ENCODE results near the gene APBA2.

DNA sequence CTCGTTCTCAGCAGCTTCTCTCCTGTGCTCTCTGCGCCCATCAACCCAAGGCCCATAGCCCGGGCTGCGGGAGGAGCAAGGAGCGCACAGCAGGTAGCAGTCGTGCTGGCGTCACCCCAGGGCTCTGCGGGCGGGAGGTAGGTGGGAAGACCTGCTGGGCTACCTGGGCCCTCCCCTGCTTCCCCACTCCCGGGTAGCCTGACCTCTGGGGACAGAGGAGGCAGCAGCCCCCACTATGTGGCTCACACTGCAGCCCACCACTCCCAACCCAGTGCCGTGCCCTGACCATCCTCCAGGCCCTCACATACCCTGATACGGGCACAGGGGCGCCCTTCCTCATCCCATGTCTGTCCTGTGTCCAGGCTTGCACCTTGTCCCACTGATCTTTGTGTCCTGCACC, 212.9 kb downstream of the APBA2 start:
- TF ChIP-seq POLR2A (IDR thresholded peaks at IDR 0.05; ENCODE audit: low read depth, low read length) (no peak), RFX5 (IDR thresholded peaks at IDR 0.05; ENCODE audit: low read depth, low read length) (no peak), FOS (IDR thresholded peaks at IDR 0.05; ENCODE audit: low read depth, low read length) (no peak), MAZ (IDR thresholded peaks at IDR 0.05; ENCODE audit: borderline replicate concordance, low read depth, low read length) (no peak), RAD21 (IDR thresholded peaks at IDR 0.05; ENCODE audit: low read length) (no peak), CEBPB (IDR thresholded peaks at IDR 0.05; ENCODE audit: low read depth, low read length) (no peak)
- TF ChIP-seq, protein P1, sequence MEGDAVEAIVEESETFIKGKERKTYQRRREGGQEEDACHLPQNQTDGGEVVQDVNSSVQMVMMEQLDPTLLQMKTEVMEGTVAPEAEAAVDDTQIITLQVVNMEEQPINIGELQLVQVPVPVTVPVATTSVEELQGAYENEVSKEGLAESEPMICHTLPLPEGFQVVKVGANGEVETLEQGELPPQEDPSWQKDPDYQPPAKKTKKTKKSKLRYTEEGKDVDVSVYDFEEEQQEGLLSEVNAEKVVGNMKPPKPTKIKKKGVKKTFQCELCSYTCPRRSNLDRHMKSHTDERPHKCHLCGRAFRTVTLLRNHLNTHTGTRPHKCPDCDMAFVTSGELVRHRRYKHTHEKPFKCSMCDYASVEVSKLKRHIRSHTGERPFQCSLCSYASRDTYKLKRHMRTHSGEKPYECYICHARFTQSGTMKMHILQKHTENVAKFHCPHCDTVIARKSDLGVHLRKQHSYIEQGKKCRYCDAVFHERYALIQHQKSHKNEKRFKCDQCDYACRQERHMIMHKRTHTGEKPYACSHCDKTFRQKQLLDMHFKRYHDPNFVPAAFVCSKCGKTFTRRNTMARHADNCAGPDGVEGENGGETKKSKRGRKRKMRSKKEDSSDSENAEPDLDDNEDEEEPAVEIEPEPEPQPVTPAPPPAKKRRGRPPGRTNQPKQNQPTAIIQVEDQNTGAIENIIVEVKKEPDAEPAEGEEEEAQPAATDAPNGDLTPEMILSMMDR (conservative IDR thresholded peaks at IDR 0.05; ENCODE audit: low read depth, low read length), result no peak
- TF ChIP-seq, protein P2, sequence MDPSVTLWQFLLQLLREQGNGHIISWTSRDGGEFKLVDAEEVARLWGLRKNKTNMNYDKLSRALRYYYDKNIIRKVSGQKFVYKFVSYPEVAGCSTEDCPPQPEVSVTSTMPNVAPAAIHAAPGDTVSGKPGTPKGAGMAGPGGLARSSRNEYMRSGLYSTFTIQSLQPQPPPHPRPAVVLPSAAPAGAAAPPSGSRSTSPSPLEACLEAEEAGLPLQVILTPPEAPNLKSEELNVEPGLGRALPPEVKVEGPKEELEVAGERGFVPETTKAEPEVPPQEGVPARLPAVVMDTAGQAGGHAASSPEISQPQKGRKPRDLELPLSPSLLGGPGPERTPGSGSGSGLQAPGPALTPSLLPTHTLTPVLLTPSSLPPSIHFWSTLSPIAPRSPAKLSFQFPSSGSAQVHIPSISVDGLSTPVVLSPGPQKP (IDR thresholded peaks at IDR 0.05; ENCODE audit: borderline replicate concordance, low read depth, low read length), result no peak
